HepG2 (cell line): ENCODE results near the gene TTC23L. TPM values are rescaled to one million over a fixed set of nuclear protein-coding genes. Genes with fewer than 3 reads are reported as not detected.

ENCODE experiments used
- ELK4 ChIP-seq: sonication (generic); formaldehyde crosslinking; IDR thresholded peaks from 2 replicates; pipeline ENCODE4 v1.9.0; 2021; ENCODE audit warnings: missing genetic modification reagents, borderline replicate concordance
- ETS1 ChIP-seq: sonication (generic); formaldehyde crosslinking; IDR thresholded peaks from 2 replicates; pipeline ENCODE4 v1.4.0; 2020; ENCODE audit warnings: missing genetic modification reagents
- ETV6 ChIP-seq: sonication (generic); formaldehyde crosslinking; conservative IDR thresholded peaks from 2 replicates; pipeline ENCODE4 v1.4.0; 2020; ENCODE audit warnings: missing genetic modification reagents
- FOXC1 ChIP-seq: sonication (generic); formaldehyde crosslinking; IDR thresholded peaks from 2 replicates; pipeline ENCODE4 v1.8.0; 2022; ENCODE audit warnings: mild to moderate bottlenecking, missing genetic modification reagents, borderline replicate concordance
- HNRNPLL ChIP-seq: fragments of 200-400 bp; formaldehyde crosslinking; IDR thresholded peaks from 2 replicates; pipeline ENCODE4 v1.6.1; 2017; ENCODE audit warnings: mild to moderate bottlenecking, low read depth, low read length; ENCODE audit not compliant: poor library complexity, severe bottlenecking
- KAT8 ChIP-seq: IDR thresholded peaks from 2 replicates; pipeline ENCODE4 v1.6.1; 2016; ENCODE audit warnings: missing genetic modification reagents, missing compliant biosample characterization
- MED1 ChIP-seq: sonication (generic); formaldehyde crosslinking; IDR thresholded peaks from 2 replicates; pipeline ENCODE4 v1.4.0; 2020; ENCODE audit warnings: missing genetic modification reagents
- MED13 ChIP-seq: sonication (generic); formaldehyde crosslinking; IDR thresholded peaks from 2 replicates; pipeline ENCODE4 v1.5.0; 2020; ENCODE audit warnings: missing genetic modification reagents
- MED8 ChIP-seq: sonication (generic); formaldehyde crosslinking; IDR thresholded peaks from 2 replicates; pipeline ENCODE4 v1.8.1; 2023; ENCODE audit warnings: mild to moderate bottlenecking, missing genetic modification reagents; ENCODE audit not compliant: insufficient replicate concordance
- MXD4 ChIP-seq: IDR thresholded peaks from 2 replicates; pipeline ENCODE4 v1.6.1; 2016; ENCODE audit warnings: mild to moderate bottlenecking, missing biosample characterization, missing genetic modification reagents
- MYC ChIP-seq: sonication (generic); formaldehyde crosslinking; IDR thresholded peaks from 2 replicates; pipeline ENCODE4 v1.9.0; 2021; ENCODE audit warnings: missing genetic modification reagents, borderline replicate concordance
- NCOA1 ChIP-seq: sonication (generic); formaldehyde crosslinking; IDR thresholded peaks from 2 replicates; pipeline ENCODE4 v1.9.0; 2021; ENCODE audit warnings: missing genetic modification reagents
- NFIB ChIP-seq: sonication (generic); formaldehyde crosslinking; IDR thresholded peaks from 2 replicates; pipeline ENCODE4 v1.9.0; 2021; ENCODE audit warnings: missing genetic modification reagents, mild to moderate bottlenecking, borderline replicate concordance
- NR2C2 ChIP-seq: sonication (generic); formaldehyde crosslinking; IDR thresholded peaks from 2 replicates; pipeline ENCODE4 v1.4.0; 2020; ENCODE audit warnings: missing genetic modification reagents, mild to moderate bottlenecking, moderate library complexity, borderline replicate concordance
- RELA ChIP-seq: sonication (generic); formaldehyde crosslinking; IDR thresholded peaks from 2 replicates; pipeline ENCODE4 v1.4.0; 2020; ENCODE audit warnings: missing genetic modification reagents
- TRIM22 ChIP-seq: fragments of 450-650 bp; IDR thresholded peaks from 2 replicates; pipeline ENCODE4 v1.6.1; 2017
- UBTF ChIP-seq: sonication (generic); formaldehyde crosslinking; IDR thresholded peaks from 2 replicates; pipeline ENCODE4 v1.4.0; 2020; ENCODE audit warnings: mild to moderate bottlenecking, missing genetic modification reagents
- XBP1 ChIP-seq: sonication (generic); formaldehyde crosslinking; IDR thresholded peaks from 2 replicates; pipeline ENCODE4 v1.5.0; 2020; ENCODE audit warnings: missing genetic modification reagents
- ZBTB20 ChIP-seq: sonication (generic); formaldehyde crosslinking; IDR thresholded peaks from 2 replicates; pipeline ENCODE4 v1.8.1; 2023; ENCODE audit warnings: missing genetic modification reagents, low read depth, mild to moderate bottlenecking, borderline replicate concordance
- ZGPAT ChIP-seq: IDR thresholded peaks from 2 replicates; pipeline ENCODE4 v1.6.1; 2016; ENCODE audit warnings: mild to moderate bottlenecking
- ZNF317 ChIP-seq: sonication (generic); formaldehyde crosslinking; IDR thresholded peaks from 2 replicates; pipeline ENCODE4 v1.5.0; 2020; ENCODE audit warnings: mild to moderate bottlenecking, missing genetic modification reagents
- ZNF552 ChIP-seq: sonication (generic); formaldehyde crosslinking; IDR thresholded peaks from 2 replicates; pipeline ENCODE4 v1.9.0; 2022; ENCODE audit warnings: missing genetic modification reagents, mild to moderate bottlenecking, borderline replicate concordance
- ZNF556 ChIP-seq: sonication (generic); formaldehyde crosslinking; IDR thresholded peaks from 2 replicates; pipeline ENCODE4 v1.4.0; 2020; ENCODE audit warnings: mild to moderate bottlenecking, missing genetic modification reagents, borderline replicate concordance
- polyA plus RNA-seq, 8 experiments: library from polyadenylated mRNA; depleted of rRNA in 3 of 8; stranded (reverse) in 7 of 8; unstranded in 1 of 8; fragments of >200 nt; fragmentation: Illumina TruSeq in 4 of 8; extraction: Trizol in 4 of 8; gene quantifications; 2 replicates each; pipeline versions ENCODE4 v1.2.1 to v1.2.3, GENCODE V29; 2011 to 2016; ENCODE audit warnings: low read depth in 4 of 8, missing spikeins in 1 of 8, mixed read lengths in 1 of 8; ENCODE audit not compliant: insufficient read depth in 1 of 8
- total RNA-seq, 5 experiments: library from RNA; depleted of rRNA; stranded (reverse); fragments of >200 nt; fragmentation: Illumina TruSeq; extraction: Trizol; gene quantifications; 2 replicates each; pipeline ENCODE4 v1.2.3, GENCODE V29; 2016; ENCODE audit warnings: low read depth in 1 of 5

The TTC23L gene
- total and polyA plus RNA-seq, 2 of the 13 experiments (the other 11 are each of a cell fraction or from before 2014, with no cell fraction given): 0.37 to 1.4 TPM

- TF ChIP-seq TRIM22 (no peak), MED1 (CRISPR knock-in tag) (peak; percentile 77), ETV6 (0 out of 2 replicates have a peak, but pooled peaks have one; percentile 26), ZGPAT (peak; percentile 86), MXD4 (CRISPR knock-in tag) (peak; percentile 78), ZNF556 (CRISPR knock-in tag) (peak; percentile 91), MED8 (CRISPR knock-in tag) (peak; percentile 84), NR2C2 (CRISPR knock-in tag) (peak; percentile 80), UBTF (CRISPR knock-in tag) (peak; percentile 89), NFIB (no peak), ZBTB20 (CRISPR knock-in tag) (peak; percentile 59; the same call in 1 of the 2 replicates), NCOA1 (peak; percentile 93), RELA (CRISPR knock-in tag) (0 out of 2 replicates have a peak, but pooled peaks have one; percentile 31), XBP1 (CRISPR knock-in tag) (no peak), ZNF317 (CRISPR knock-in tag) (peak; percentile 41; the same call in 1 of the 2 replicates), ZNF552 (CRISPR knock-in tag) (peak; percentile 84; the same call in 1 of the 2 replicates), MED13 (no peak), ETS1 (CRISPR knock-in tag) (no peak), MYC (CRISPR knock-in tag) (peak; percentile 92), HNRNPLL (peak; percentile 72), ELK4 (CRISPR knock-in tag) (peak; percentile 89; the same call in 1 of the 2 replicates), FOXC1 (CRISPR knock-in tag) (peak; percentile 69), KAT8 (CRISPR knock-in tag) (peak; percentile 97)
Measured at GRCh38 chr5:34915139-34915855, 76.3 kb downstream of the TTC23L start, which contains the start of the genes BRIX1 and RAD1 (continued).
